Measurements from ENCODE around the gene DEPDC7.

Gene DEPDC7

DNA sequence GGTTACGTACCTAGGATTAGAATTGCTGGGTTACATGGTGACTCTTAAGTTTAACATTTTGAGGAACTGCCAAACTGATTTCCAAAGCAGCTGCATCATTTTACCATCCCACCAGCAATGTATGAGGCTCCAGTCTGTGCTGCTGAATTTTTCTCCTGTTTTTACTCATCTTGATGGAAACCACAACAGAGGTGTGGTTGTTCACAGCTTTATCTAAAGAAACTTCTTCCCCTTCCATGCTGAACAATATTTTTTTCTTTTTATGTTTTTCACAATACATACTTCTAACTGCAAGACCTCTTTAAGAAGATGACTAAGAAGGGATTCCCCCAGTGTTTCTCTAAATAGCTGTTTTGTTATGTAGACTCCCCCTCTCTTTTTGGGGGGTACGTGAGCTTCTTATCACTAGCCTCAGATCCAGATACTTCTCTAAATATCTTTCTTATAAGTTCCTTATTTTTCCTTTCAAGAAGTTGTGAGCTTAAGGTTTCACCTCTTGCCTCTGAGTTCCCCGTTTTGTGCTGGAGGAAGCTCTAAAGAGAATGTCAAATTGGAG, 47.7 kb downstream of the DEPDC7 start:
- DNase-seq: no peak

GRCh38 chr11:33064033-33064825, 48.6 kb downstream of the DEPDC7 start:
- no peak for DNase-seq

GRCh38 chr11:33064866-33065265, 49.2 kb downstream of the DEPDC7 start:
- no peak for DNase-seq

GRCh38 chr11:33065445-33066178, 49.9 kb downstream of the DEPDC7 start:
- peak; percentile 49 for DNase-seq

DNA sequence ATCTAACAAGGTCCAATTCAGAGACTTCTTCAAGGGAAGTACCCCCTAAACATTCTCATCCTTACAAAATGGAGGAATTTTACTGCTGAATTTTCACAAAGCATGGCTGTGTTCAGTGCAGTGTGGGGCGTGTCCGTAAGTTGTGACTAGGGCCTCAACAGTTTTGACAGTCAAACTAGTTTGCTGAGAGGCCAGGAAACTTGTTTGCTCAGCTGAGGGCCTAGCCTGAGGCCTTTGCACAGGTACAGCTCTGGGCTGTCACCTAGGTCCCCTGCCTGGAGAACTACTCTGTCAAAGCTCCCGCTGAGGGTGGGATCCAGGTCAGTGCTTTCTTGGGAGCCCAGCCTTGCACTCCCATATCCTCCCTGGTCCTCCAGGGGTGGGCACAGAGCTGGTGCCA, 51.6 kb downstream of the DEPDC7 start:
- DNase-seq: no peak

DNA sequence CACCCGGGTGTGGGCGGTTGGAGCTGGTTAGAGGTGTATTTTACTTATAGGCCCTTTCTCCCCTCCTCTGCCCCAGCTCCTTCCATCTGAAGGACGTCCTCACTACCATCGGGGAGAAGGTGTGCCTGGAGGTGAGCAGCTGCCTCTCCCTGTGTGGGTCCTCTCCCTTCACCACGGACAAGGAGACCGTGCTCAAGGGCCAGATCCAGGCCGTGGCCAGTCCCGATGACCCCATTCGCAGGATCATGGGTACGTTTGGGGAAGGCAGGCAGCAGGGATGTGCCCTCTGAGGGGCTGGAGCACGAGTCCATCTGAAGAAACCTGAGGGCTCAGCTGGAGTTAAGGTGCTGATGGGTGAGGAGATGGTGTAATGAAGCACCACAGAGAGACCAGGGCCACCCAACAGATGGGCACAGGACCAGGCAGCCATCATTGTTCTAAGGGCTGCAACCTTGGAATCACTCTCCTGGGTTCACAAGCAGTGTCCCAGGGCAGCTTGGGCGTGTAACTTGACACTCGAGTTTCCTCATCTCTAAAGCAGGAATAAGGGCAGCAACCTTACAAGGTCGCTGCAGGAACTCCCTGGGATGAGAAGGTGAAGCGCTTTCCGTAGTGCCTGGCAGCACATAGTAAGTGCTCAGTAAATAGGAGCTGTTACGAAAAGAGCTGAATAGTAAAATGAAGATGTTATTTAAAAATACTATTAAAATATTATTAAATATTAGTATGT, 53.1 kb downstream of the DEPDC7 start:
- no peak for DNase-seq

- no peak for DNase-seq
These were observed 56.8 kb downstream of the DEPDC7 start for GRCh38 chr11:33072465-33072864.

All from 8988T (cell line).